Astrocyte (in vitro differentiated cells and primary cell): ENCODE results near the gene RBM25. TPM values are rescaled to one million over a fixed set of nuclear protein-coding genes. Genes with fewer than 3 reads are reported as not detected.
A peak's percentile ranks its signal among the peaks of the same experiment; 100 is the strongest.
"Not testable (repeated sequence)": the region's sequence is repeated elsewhere in the genome, so short reads cannot be mapped to it uniquely, and the experiment has no call there.

Source experiments
- DNase-seq: peaks from one replicate; pipeline ENCODE4 v3.0.0-alpha.2; 2010; ENCODE audit warnings: low read depth
- FAIRE-seq: peaks from 2 replicates; lab custom pipeline; 2011; peaks lifted over from hg19 to GRCh38; lab: Jason Lieb, UNC
- H2AFZ ChIP-seq: 2 replicates; pipeline ENCODE4 v1.6.0; 2012; ENCODE audit warnings: low read depth, low read length, inconsistent platforms
- H3K27ac ChIP-seq: 2 replicates; pipeline ENCODE4 v1.5.1; 2011; ENCODE audit warnings: low read depth, low read length, inconsistent platforms
- H3K27me3 ChIP-seq: 2 replicates; pipeline ENCODE4 v1.6.0; 2011; ENCODE audit warnings: low read length, inconsistent platforms; ENCODE audit not compliant: insufficient read depth
- H3K36me3 ChIP-seq: 2 replicates; pipeline ENCODE4 v1.5.1; 2011; ENCODE audit warnings: low read length, inconsistent platforms; ENCODE audit not compliant: insufficient read depth
- H3K4me1 ChIP-seq: 2 replicates; pipeline ENCODE4 v1.5.1; 2011; ENCODE audit warnings: low read length, inconsistent platforms; ENCODE audit not compliant: insufficient read depth
- H3K4me2 ChIP-seq: 2 replicates; pipeline ENCODE4 v1.6.0; 2012; ENCODE audit warnings: low read length, inconsistent platforms
- H3K4me3 ChIP-seq: 2 replicates; pipeline ENCODE4 v1.5.1; 2011; ENCODE audit warnings: low read depth, mild to moderate bottlenecking, low read length, inconsistent platforms; ENCODE audit not compliant: insufficient read depth
- H3K79me2 ChIP-seq: 2 replicates; pipeline ENCODE4 v1.6.0; 2012; ENCODE audit warnings: mild to moderate bottlenecking, low read length, inconsistent platforms; ENCODE audit not compliant: insufficient read depth
- H3K9ac ChIP-seq: 2 replicates; pipeline ENCODE4 v1.6.0; 2012; ENCODE audit warnings: mild to moderate bottlenecking, low read length, inconsistent platforms
- H3K9me3 ChIP-seq: 2 replicates; pipeline ENCODE4 v1.5.1; 2012; ENCODE audit warnings: low read depth, mild to moderate bottlenecking, low read length, inconsistent platforms; ENCODE audit not compliant: insufficient read depth
- H4K20me1 ChIP-seq: 2 replicates; pipeline ENCODE4 v1.6.0; 2012; ENCODE audit warnings: low read length, inconsistent platforms; ENCODE audit not compliant: insufficient read depth
- H3K27ac Mint-ChIP-seq: one replicate; pipeline ENCODE4 v1.8.0; 2021; ENCODE audit warnings: mild to moderate bottlenecking, mixed read lengths; ENCODE audit not compliant: unreplicated experiment
- H3K27me3 Mint-ChIP-seq: one replicate; pipeline ENCODE4 v1.8.0; 2021; ENCODE audit warnings: low read depth, mixed read lengths; ENCODE audit not compliant: unreplicated experiment
- H3K36me3 Mint-ChIP-seq: one replicate; pipeline ENCODE4 v1.8.0; 2021; ENCODE audit warnings: low read depth, mixed read lengths; ENCODE audit not compliant: unreplicated experiment
- H3K4me1 Mint-ChIP-seq: one replicate; pipeline ENCODE4 v1.8.0; 2021; ENCODE audit warnings: low read depth, mixed read lengths; ENCODE audit not compliant: unreplicated experiment
- H3K4me3 Mint-ChIP-seq: one replicate; pipeline ENCODE4 v1.8.0; 2021; ENCODE audit warnings: mild to moderate bottlenecking, moderate library complexity, mixed read lengths; ENCODE audit not compliant: unreplicated experiment
- H3K9me3 Mint-ChIP-seq: one replicate; pipeline ENCODE4 v1.8.0; 2021; ENCODE audit warnings: mild to moderate bottlenecking, mixed read lengths; ENCODE audit not compliant: unreplicated experiment
- EZH2 ChIP-seq: IDR thresholded peaks from 2 replicates; pipeline ENCODE4 v1.6.1; 2012; ENCODE audit warnings: mild to moderate bottlenecking, low read length, inconsistent platforms; ENCODE audit not compliant: insufficient read depth
- total RNA-seq: library from RNA; stranded (reverse); gene quantifications from 2 replicates; pipeline ENCODE4 v1.2.1, GENCODE V29; 2021
- TF ChIP-seq, protein P1 (sequence below): IDR thresholded peaks from 2 replicates; pipeline ENCODE4 v1.5.1; 2011; ENCODE audit warnings: low read depth, mild to moderate bottlenecking, inconsistent platforms, low read length, moderate library complexity; ENCODE audit not compliant: insufficient read depth

Gene RBM25
- total RNA-seq, 1 donor from 2014 or later = 101 TPM

DNA sequence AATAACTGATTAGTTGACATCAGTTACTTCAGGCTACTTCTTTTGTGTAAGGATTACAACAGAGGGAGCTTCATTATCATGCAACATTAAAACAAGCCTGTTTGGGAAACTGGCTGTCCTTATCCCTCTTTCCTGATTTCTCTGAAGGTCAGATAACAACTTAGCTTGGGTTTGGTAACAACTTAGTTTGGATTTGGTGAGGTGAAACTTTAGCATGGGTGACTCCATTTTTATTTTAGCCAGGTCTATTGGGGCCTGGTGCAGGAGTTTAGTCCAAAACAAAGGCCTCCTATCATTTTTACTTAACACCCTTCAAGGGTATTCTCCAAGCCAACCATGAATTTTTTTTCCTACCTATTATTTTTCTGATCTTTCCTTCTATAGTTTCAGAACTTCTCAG is 30.4 kb upstream of the RBM25 start:
- no peak for TF ChIP-seq EZH2
- Mint-ChIP-seq H3K27ac (no peak overlapping the region), H3K4me1 (peaks cover 13% of the 10 kb centered on the region), H3K4me3 (no peak overlapping the region), H3K9me3 (no peaks in the 10 kb centered on the region), H3K36me3 (peaks cover 11% of the 10 kb centered on the region), H3K27me3 (no peaks in the 10 kb centered on the region)
- Histone ChIP-seq H4K20me1 (peaks cover 23% of the 10 kb centered on the region), H3K79me2 (peaks cover 31% of the 10 kb centered on the region), H3K27ac (no peak overlapping the region), H3K9ac (no peak overlapping the region), H3K27me3 (no peaks in the 10 kb centered on the region), H3K4me1 (no peaks in the 10 kb centered on the region), H2AFZ (peak overlapping the region; percentile 69), H3K36me3 (peaks cover 14% of the 10 kb centered on the region), H3K4me2 (no peak overlapping the region), H3K4me3 (no peak overlapping the region), H3K9me3 (no peaks in the 10 kb centered on the region)
- DNase-seq (no peak), FAIRE-seq (no peak)

DNA sequence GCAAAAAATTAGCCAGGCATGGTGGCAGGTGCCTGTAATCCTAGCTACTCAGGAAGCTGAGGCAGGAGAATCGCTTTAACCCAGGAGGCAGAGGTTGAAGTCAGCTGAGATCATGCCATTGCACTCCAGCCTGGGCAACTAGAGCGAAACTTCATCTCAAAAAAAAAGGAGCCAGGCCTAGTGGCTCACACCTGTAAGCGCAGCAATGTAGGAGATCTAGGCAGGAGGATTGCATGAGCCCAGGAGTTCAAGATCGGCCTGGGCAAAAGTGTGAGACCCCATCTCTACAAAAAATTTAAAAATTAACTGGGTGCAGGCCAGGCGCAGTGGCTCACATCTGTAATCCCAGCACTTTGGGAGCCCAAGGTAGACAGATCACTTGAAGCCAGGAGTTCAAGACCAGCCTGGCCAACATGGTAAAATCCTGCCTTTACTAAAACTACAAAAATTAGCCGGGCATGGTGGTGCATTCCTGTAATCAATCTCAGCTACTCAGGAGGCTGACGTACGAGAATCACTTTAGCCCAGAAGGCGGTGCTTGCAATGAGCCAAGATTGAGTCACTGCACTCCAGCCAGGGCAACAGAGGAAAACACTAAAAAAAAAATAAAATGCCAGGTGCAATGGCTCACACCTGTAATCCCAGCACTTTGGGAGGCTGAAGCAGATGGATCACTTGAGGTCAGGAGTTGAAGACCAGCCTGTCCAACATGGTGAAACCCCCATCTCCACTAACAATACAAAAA is 21.5 kb upstream of the RBM25 start:
- H3K4me1 ChIP-seq, FAIRE-seq, H3K9me3 Mint-ChIP-seq, H3K9me3 ChIP-seq, H3K79me2 ChIP-seq, H3K27ac ChIP-seq, H4K20me1 ChIP-seq, H2AFZ ChIP-seq, H3K4me3 Mint-ChIP-seq, H3K4me3 ChIP-seq, H3K27ac Mint-ChIP-seq, H3K36me3 Mint-ChIP-seq, H3K27me3 Mint-ChIP-seq, H3K4me1 Mint-ChIP-seq, H3K4me2 ChIP-seq, H3K9ac ChIP-seq, H3K27me3 ChIP-seq, H3K36me3 ChIP-seq: not testable (repeated sequence)
- peak; percentile 46 for DNase-seq

DNA sequence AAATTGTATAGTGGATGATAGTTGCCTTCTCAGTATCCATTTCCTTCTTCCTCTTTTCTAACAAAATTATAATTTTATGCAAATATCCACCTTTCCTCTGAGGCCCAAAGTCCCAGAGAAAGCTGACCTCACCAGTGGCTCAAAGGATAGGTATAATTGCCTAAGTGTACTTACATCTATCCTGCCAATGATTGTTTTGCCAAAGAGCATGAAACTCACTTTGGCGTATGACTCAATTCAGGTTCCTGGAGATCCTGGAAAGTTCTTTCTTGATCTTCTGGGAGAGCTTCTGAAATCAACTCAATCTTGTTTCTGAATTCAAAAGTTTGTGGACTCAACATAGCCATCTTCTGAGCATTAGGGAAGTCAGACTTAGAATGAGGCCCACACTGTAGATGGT is 10.5 kb upstream of the RBM25 start:
- Mint-ChIP-seq H3K27ac (no peak overlapping the region), H3K36me3 (no peaks in the 10 kb centered on the region), H3K9me3 (no peaks in the 10 kb centered on the region), H3K4me3 (no peak overlapping the region), H3K27me3 (no peaks in the 10 kb centered on the region), H3K4me1 (no peaks in the 10 kb centered on the region)
- no peaks in the 10 kb centered on the region for H4K20me1 ChIP-seq
- H2AFZ ChIP-seq = no peak overlapping the region
- H3K4me3 ChIP-seq = no peak overlapping the region
- TF ChIP-seq, protein P1, sequence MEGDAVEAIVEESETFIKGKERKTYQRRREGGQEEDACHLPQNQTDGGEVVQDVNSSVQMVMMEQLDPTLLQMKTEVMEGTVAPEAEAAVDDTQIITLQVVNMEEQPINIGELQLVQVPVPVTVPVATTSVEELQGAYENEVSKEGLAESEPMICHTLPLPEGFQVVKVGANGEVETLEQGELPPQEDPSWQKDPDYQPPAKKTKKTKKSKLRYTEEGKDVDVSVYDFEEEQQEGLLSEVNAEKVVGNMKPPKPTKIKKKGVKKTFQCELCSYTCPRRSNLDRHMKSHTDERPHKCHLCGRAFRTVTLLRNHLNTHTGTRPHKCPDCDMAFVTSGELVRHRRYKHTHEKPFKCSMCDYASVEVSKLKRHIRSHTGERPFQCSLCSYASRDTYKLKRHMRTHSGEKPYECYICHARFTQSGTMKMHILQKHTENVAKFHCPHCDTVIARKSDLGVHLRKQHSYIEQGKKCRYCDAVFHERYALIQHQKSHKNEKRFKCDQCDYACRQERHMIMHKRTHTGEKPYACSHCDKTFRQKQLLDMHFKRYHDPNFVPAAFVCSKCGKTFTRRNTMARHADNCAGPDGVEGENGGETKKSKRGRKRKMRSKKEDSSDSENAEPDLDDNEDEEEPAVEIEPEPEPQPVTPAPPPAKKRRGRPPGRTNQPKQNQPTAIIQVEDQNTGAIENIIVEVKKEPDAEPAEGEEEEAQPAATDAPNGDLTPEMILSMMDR = no peak
- no peak for TF ChIP-seq EZH2
- no peaks in the 10 kb centered on the region for H3K79me2 ChIP-seq
- no peaks in the 10 kb centered on the region for H3K4me1 ChIP-seq
- H3K27me3 ChIP-seq = no peaks in the 10 kb centered on the region
- no peak overlapping the region for H3K4me2 ChIP-seq
- DNase-seq = no peak
- no peak overlapping the region for H3K27ac ChIP-seq
- H3K9me3 ChIP-seq = no peaks in the 10 kb centered on the region
- FAIRE-seq = no peak
- H3K36me3 ChIP-seq = no peaks in the 10 kb centered on the region
- H3K9ac ChIP-seq = no peak overlapping the region
